ENCODE measurements around the gene MMP20.

Gene MMP20

GRCh38 chr11:102598272-102598671 is 26.9 kb downstream of the MMP20 start:
- no peak overlapping the region for H3K4me3 ChIP-seq
- peak overlapping the region in 3 of 21 experiments; percentile 6 to 75 (median 73) for H3K27ac ChIP-seq

GRCh38 chr11:102596578-102596977 is 28.6 kb downstream of the MMP20 start:
- H3K4me3 ChIP-seq, result no peak overlapping the region
- no peak overlapping the region for H3K27ac ChIP-seq

GRCh38 chr11:102592634-102593581 is 32.2 kb downstream of the MMP20 start:
- no peak overlapping the region for H3K4me3 ChIP-seq
- peak overlapping the region in 1 of 21 experiments; percentile 1 for H3K27ac ChIP-seq

- Histone ChIP-seq H3K27ac (peak overlapping the region in 1 of 21 experiments; percentile 1), H3K4me3 (no peak overlapping the region)
These were observed 33.0 kb downstream of the MMP20 start for GRCh38 chr11:102592131-102592530.

- H3K27ac ChIP-seq, result no peak overlapping the region
- H3K4me3 ChIP-seq, result no peak overlapping the region
These were observed 33.9 kb downstream of the MMP20 start for GRCh38 chr11:102591160-102591718.

GRCh38 chr11:102590276-102591049 is 34.7 kb downstream of the MMP20 start:
- no peak overlapping the region for H3K4me3 ChIP-seq
- H3K27ac ChIP-seq, result no peak overlapping the region

GRCh38 chr11:102589047-102589459 is 36.1 kb downstream of the MMP20 start:
- Histone ChIP-seq H3K4me3 (no peak overlapping the region), H3K27ac (no peak overlapping the region)

- no peak overlapping the region for H3K27ac ChIP-seq
- no peak overlapping the region for H3K4me3 ChIP-seq
These were observed 37.4 kb downstream of the MMP20 start for GRCh38 chr11:102587722-102588121.

- Histone ChIP-seq H3K4me3 (no peak overlapping the region), H3K27ac (no peak overlapping the region)
These were observed 41.8 kb downstream of the MMP20 start for GRCh38 chr11:102583141-102583873.

GRCh38 chr11:102582140-102582539 is 43.0 kb downstream of the MMP20 start:
- Histone ChIP-seq H3K27ac (no peak overlapping the region), H3K4me3 (no peak overlapping the region)

- Histone ChIP-seq H3K4me3 (no peak overlapping the region), H3K27ac (no peak overlapping the region)
These were observed 44.1 kb downstream of the MMP20 start for GRCh38 chr11:102581066-102581465.

GRCh38 chr11:102580185-102580951 is 44.8 kb downstream of the MMP20 start:
- Histone ChIP-seq H3K4me3 (no peak overlapping the region), H3K27ac (no peak overlapping the region)

- Histone ChIP-seq H3K4me3 (no peak overlapping the region), H3K27ac (peak overlapping the region in 4 of 21 experiments; percentile 12 to 46 (median 28))
These were observed 47.4 kb downstream of the MMP20 start for GRCh38 chr11:102577723-102578122.

GRCh38 chr11:102577182-102577581 is 48.0 kb downstream of the MMP20 start:
- H3K4me3 ChIP-seq, result no peak overlapping the region
- peak overlapping the region in 3 of 21 experiments; percentile 25 to 46 (median 32) for H3K27ac ChIP-seq

- Histone ChIP-seq H3K4me3 (no peak overlapping the region), H3K27ac (no peak overlapping the region)
These were observed 48.8 kb downstream of the MMP20 start for GRCh38 chr11:102576350-102576749.

GRCh38 chr11:102575012-102575411 is 50.1 kb downstream of the MMP20 start:
- no peak overlapping the region for H3K4me3 ChIP-seq

GRCh38 chr11:102573851-102574250 is 51.3 kb downstream of the MMP20 start:
- Histone ChIP-seq H3K4me3 (no peak overlapping the region), H3K27ac (no peak overlapping the region)

More at GRCh38 chr11:102575012-102575411, 50.1 kb downstream of the MMP20 start:
- peak overlapping the region in 1 of 21 experiments; percentile 31 for H3K27ac ChIP-seq

GRCh38 chr11:102572554-102573220 is 52.4 kb downstream of the MMP20 start:
- Histone ChIP-seq H3K27ac (no peak overlapping the region), H3K4me3 (no peak overlapping the region)

Data from skin epidermis (tissue), 12 donors.